Measurements from ENCODE around the gene CDCP2.

GRCh38 chr1:54127594-54128300 lies 25.1 kb downstream of the CDCP2 start:
- TF ChIP-seq POLR2AphosphoS5 (IDR thresholded peaks at IDR 0.05), result no peak
- TF ChIP-seq EP300 (IDR thresholded peaks at IDR 0.05), result no peak
- no peak for TF ChIP-seq CTCF (IDR thresholded peaks at IDR 0.05)

Measured in sigmoid colon (tissue), 4 donors.